Stimulated activated naive CD4-positive, alpha-beta T cell treated with Interleukin-2 at 50 U/mL for 16 hours (primary cell): ENCODE results near the gene CSF3R.
"Not testable (repeated sequence)": the region's sequence is repeated elsewhere in the genome, so short reads cannot be mapped to it uniquely, and the experiment has no call there.

Experiments used
- DNase-seq: peaks from one replicate; lab custom pipeline; 2025; lab: John Stamatoyannopoulos, UW

The CSF3R gene

GRCh38 chr1:36481771-36482723, 666 bp downstream of the CSF3R start:
- DNase-seq: no peak

- DNase-seq: no peak
These were observed 1.6 kb downstream of the CSF3R start for GRCh38 chr1:36481091-36481490.

- DNase-seq: no peak
These were observed 2.6 kb downstream of the CSF3R start for GRCh38 chr1:36480161-36480560.

- DNase-seq: no peak
These were observed 3.1 kb downstream of the CSF3R start for GRCh38 chr1:36479505-36480051.

GRCh38 chr1:36477615-36478014, 5.1 kb downstream of the CSF3R start:
- not testable (repeated sequence) for DNase-seq

- no peak for DNase-seq
These were observed 5.8 kb downstream of the CSF3R start for GRCh38 chr1:36476945-36477344.

- DNase-seq: no peak
These were observed 6.7 kb downstream of the CSF3R start for GRCh38 chr1:36475910-36476604.

- DNase-seq: no peak
These were observed 7.4 kb downstream of the CSF3R start for GRCh38 chr1:36475341-36475740.

GRCh38 chr1:36472656-36473055, 10.1 kb downstream of the CSF3R start:
- DNase-seq: no peak

GRCh38 chr1:36471830-36472641, 10.7 kb downstream of the CSF3R start:
- DNase-seq: no peak

- DNase-seq: no peak
These were observed 13.6 kb downstream of the CSF3R start for GRCh38 chr1:36469163-36469562.

GRCh38 chr1:36467700-36468455, 14.8 kb downstream of the CSF3R start:
- DNase-seq: no peak

- DNase-seq: no peak
These were observed 15.7 kb downstream of the CSF3R start for GRCh38 chr1:36467027-36467410.

- no peak for DNase-seq
These were observed 16.2 kb downstream of the CSF3R start for GRCh38 chr1:36466370-36467026.

GRCh38 chr1:36465731-36466369, 16.9 kb downstream of the CSF3R start:
- DNase-seq: no peak

- no peak for DNase-seq
These were observed 17.9 kb downstream of the CSF3R start for GRCh38 chr1:36464605-36465393.

GRCh38 chr1:36463803-36464604, 18.7 kb downstream of the CSF3R start, which contains the start of gene MRPS15:
MRPS15 (minus strand) TSS chr1:36464384; CDS start chr1:36464275, 109 bp downstream.
- DNase-seq: peak; percentile 95

- DNase-seq: no peak
These were observed 19.3 kb downstream of the CSF3R start for GRCh38 chr1:36463463-36463802.

GRCh38 chr1:36458910-36459309, 23.8 kb downstream of the CSF3R start:
- DNase-seq: peak; percentile 49
